IMR-90 (cell line): ENCODE measurements around the gene CCR5AS.

ENCODE experiments used
- BHLHE40 ChIP-seq: fragments of 150-350 bp; IDR thresholded peaks from 2 replicates; pipeline ENCODE4 v1.6.1; 2016; ENCODE audit warnings: mild to moderate bottlenecking, low read depth, low read length
- CHD1 ChIP-seq: IDR thresholded peaks from 2 replicates; pipeline ENCODE4 v1.6.1; 2012; ENCODE audit warnings: low read depth, low read length, improper control_type of control experiment
- FOS ChIP-seq: fragments of 150-350 bp; IDR thresholded peaks from 2 replicates; pipeline ENCODE4 v1.6.1; 2016; ENCODE audit warnings: low read depth, low read length
- MXI1 ChIP-seq: IDR thresholded peaks from 2 replicates; pipeline ENCODE4 v1.6.1; 2012; ENCODE audit warnings: low read depth, mild to moderate bottlenecking, low read length, moderate library complexity, borderline replicate concordance
- POLR2A ChIP-seq: IDR thresholded peaks from 2 replicates; pipeline ENCODE4 v1.6.1; 2012; ENCODE audit warnings: mild to moderate bottlenecking, low read depth, low read length
- RAD21 ChIP-seq: IDR thresholded peaks from 2 replicates; pipeline ENCODE4 v1.6.1; 2012; ENCODE audit warnings: low read length, improper control_type of control experiment
- RCOR1 ChIP-seq: IDR thresholded peaks from 2 replicates; pipeline ENCODE4 v1.6.1; 2012; ENCODE audit warnings: mild to moderate bottlenecking, low read length, improper control_type of control experiment; ENCODE audit not compliant: insufficient replicate concordance
- RFX5 ChIP-seq: IDR thresholded peaks from 2 replicates; pipeline ENCODE4 v1.8.0; 2012; ENCODE audit warnings: low read depth, mild to moderate bottlenecking, low read length, moderate library complexity
- SMC3 ChIP-seq: fragments of 150-350 bp; IDR thresholded peaks from 2 replicates; pipeline ENCODE4 v1.6.1; 2016; ENCODE audit warnings: low read depth, mild to moderate bottlenecking, antibody characterized with exemption, low read length, moderate library complexity
- TF ChIP-seq, protein P1 (sequence below): conservative IDR thresholded peaks from 2 replicates; pipeline ENCODE4 v1.5.1; 2012; ENCODE audit warnings: mild to moderate bottlenecking, low read depth, low read length, improper control_type of control experiment

- TF ChIP-seq, protein P1, sequence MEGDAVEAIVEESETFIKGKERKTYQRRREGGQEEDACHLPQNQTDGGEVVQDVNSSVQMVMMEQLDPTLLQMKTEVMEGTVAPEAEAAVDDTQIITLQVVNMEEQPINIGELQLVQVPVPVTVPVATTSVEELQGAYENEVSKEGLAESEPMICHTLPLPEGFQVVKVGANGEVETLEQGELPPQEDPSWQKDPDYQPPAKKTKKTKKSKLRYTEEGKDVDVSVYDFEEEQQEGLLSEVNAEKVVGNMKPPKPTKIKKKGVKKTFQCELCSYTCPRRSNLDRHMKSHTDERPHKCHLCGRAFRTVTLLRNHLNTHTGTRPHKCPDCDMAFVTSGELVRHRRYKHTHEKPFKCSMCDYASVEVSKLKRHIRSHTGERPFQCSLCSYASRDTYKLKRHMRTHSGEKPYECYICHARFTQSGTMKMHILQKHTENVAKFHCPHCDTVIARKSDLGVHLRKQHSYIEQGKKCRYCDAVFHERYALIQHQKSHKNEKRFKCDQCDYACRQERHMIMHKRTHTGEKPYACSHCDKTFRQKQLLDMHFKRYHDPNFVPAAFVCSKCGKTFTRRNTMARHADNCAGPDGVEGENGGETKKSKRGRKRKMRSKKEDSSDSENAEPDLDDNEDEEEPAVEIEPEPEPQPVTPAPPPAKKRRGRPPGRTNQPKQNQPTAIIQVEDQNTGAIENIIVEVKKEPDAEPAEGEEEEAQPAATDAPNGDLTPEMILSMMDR = no peak
- TF ChIP-seq POLR2A (no peak), MXI1 (no peak), FOS (no peak), BHLHE40 (no peak), RAD21 (no peak), CHD1 (no peak), RCOR1 (no peak), RFX5 (no peak), SMC3 (no peak)
These were observed 8.5 kb downstream of the CCR5AS start for GRCh38 chr3:46398186-46398955.
